ENCODE measurements around the gene COPS8. TPM values are rescaled to one million over a fixed set of nuclear protein-coding genes. Genes with fewer than 3 reads are reported as not detected.
A peak's percentile ranks its signal among the peaks of the same experiment; 100 is the strongest.

Gene COPS8
- total and polyA plus RNA-seq, 2 of the 4 experiments (the other 2 are of a cell fraction), result 47.0 to 64.9 TPM

GRCh38 chr2:237134321-237135230, 48.9 kb downstream of the COPS8 start:
- WGBS, 2 experiments (ENCODE audit: extremely low coverage in 2 of 2, insufficient read length in 1 of 2), result no CpG with 5 or more reads among the region's 4 CpGs

More at GRCh38 chr2:237134321-237135230, 48.9 kb downstream of the COPS8 start:
- dilution Hi-C loops (cut with HindIII; ENCODE audit: low sequenced_read_pairs, unreplicated experiment), result no loop called here
- Histone ChIP-seq H3K79me1 (ENCODE audit: low read depth in 1 of 2, low read length in 2 of 2) (peaks cover 0 to 13% of the 10 kb centered on the region in 2 experiments; a peak in 2 of 4 replicates), H3K36me3 (ENCODE audit: control insufficient read depth, insufficient read depth, low read length) (no peaks in the 10 kb centered on the region), H3K23ac (ENCODE audit: low read depth, low read length) (no peak overlapping the region), H4K5ac (ENCODE audit: low read depth, low read length) (peak overlapping the region; percentile 49), H3K18ac (ENCODE audit: low read depth, low read length) (peak overlapping the region; percentile 71), H2BK20ac (ENCODE audit: low read depth, low read length) (no peak overlapping the region; the same call in 1 of the 2 replicates), H2BK120ac (ENCODE audit: low read depth, low read length) (peak overlapping the region; percentile 3; the same call in 1 of the 2 replicates), H3K4me3 (ENCODE audit: insufficient read depth, low read depth, low read length) (no peak overlapping the region), H2AK5ac (ENCODE audit: low read depth, low read length) (no peak overlapping the region), H4K20me1 (ENCODE audit: insufficient read depth, low read length) (no peaks in the 10 kb centered on the region), H3K56ac (ENCODE audit: extremely low read depth, insufficient read depth, low read length) (no peak overlapping the region), H3K9me1 (ENCODE audit: insufficient read depth, low read length) (peaks cover 22% of the 10 kb centered on the region), H3K4me1 (ENCODE audit: control insufficient read depth, insufficient read depth, low read length) (peaks cover 6% of the 10 kb centered on the region; the same call in 1 of the 2 replicates), H4K8ac (ENCODE audit: low read depth in 2 of 2, low read length in 2 of 2) (no peak overlapping the region), H3K4me2 (ENCODE audit: low read depth, low read length) (no peak overlapping the region), H4K91ac (ENCODE audit: insufficient read depth, low read depth, low read length) (no peak overlapping the region; the same call in 1 of the 2 replicates), H3K4ac (ENCODE audit: low read depth, low read length) (no peak overlapping the region), H2BK15ac (ENCODE audit: low read depth, low read length) (no peak overlapping the region), H2AK9ac (replicated peaks; ENCODE audit: low read depth, low read length, poor library complexity) (no peak overlapping the region), H2BK5ac (ENCODE audit: low read depth, low read length, poor library complexity, severe bottlenecking) (peak overlapping the region; percentile 27), H3K14ac (replicated peaks; ENCODE audit: low read depth, low read length) (0 out of 2 replicates have a peak overlapping the region, but pooled peaks have one; percentile 10), H3K27me3 (ENCODE audit: control insufficient read depth, insufficient read depth, low read length) (no peaks in the 10 kb centered on the region), H2AFZ (replicated peaks; ENCODE audit: low read length, poor library complexity) (no peak overlapping the region), H3K27ac (ENCODE audit: insufficient read depth, low read length) (peak overlapping the region; percentile 53; the same call in 1 of the 2 replicates), H3K9me3 (ENCODE audit: control insufficient read depth, insufficient read depth, low read length) (no peaks in the 10 kb centered on the region; the same call in 1 of the 2 replicates), H3K9ac (ENCODE audit: low read depth, low read length) (no peak overlapping the region)
- no peak for DNase-seq
- ATAC-seq (ENCODE audit: low read depth), result peak; percentile 35; the same call in 1 of the 2 replicates
- in situ Hi-C loops (cut with MboI; ENCODE audit: low sequenced_read_pairs), result no loop called here
- ChIA-PET CTCF (interaction anchor here (0.7 to 2.1 kb wide), 3 partner anchors 12 to 437 kb away, joined by 4 to 13 read pairs (median 6); no protein-coding TSS in a partner anchor), POLR2A (ENCODE audit: unreplicated experiment) (no interaction called here)
- TF ChIP-seq SMC3 (IDR thresholded peaks at IDR 0.05; ENCODE audit: low read depth, low read length) (no peak), MAZ (IDR thresholded peaks at IDR 0.05; ENCODE audit: borderline replicate concordance, low read depth, low read length) (no peak), MAFK (IDR thresholded peaks at IDR 0.05; ENCODE audit: low read depth, low read length) (no peak), ELK1 (IDR thresholded peaks at IDR 0.05; ENCODE audit: borderline replicate concordance, low read depth, low read length) (no peak), POLR2A (IDR thresholded peaks at IDR 0.05; ENCODE audit: low read depth, low read length) (no peak), RCOR1 (IDR thresholded peaks at IDR 0.05; ENCODE audit: insufficient replicate concordance, low read length) (no peak), CHD1 (IDR thresholded peaks at IDR 0.05; ENCODE audit: low read depth, low read length) (no peak), MXI1 (IDR thresholded peaks at IDR 0.05; ENCODE audit: borderline replicate concordance, low read depth, low read length) (no peak)
- intact Hi-C loops (cut with micrococcal nuclease), result no loop called here
- no TSS peak for BruUV-seq (replicated peaks)
